ENCODE results near the gene WDFY4. TPM values are rescaled to one million over a fixed set of nuclear protein-coding genes. Genes with fewer than 3 reads are reported as not detected.
"Not testable (repeated sequence)": the region's sequence is repeated elsewhere in the genome, so short reads cannot be mapped to it uniquely, and the experiment has no call there.

The WDFY4 gene, protein sequence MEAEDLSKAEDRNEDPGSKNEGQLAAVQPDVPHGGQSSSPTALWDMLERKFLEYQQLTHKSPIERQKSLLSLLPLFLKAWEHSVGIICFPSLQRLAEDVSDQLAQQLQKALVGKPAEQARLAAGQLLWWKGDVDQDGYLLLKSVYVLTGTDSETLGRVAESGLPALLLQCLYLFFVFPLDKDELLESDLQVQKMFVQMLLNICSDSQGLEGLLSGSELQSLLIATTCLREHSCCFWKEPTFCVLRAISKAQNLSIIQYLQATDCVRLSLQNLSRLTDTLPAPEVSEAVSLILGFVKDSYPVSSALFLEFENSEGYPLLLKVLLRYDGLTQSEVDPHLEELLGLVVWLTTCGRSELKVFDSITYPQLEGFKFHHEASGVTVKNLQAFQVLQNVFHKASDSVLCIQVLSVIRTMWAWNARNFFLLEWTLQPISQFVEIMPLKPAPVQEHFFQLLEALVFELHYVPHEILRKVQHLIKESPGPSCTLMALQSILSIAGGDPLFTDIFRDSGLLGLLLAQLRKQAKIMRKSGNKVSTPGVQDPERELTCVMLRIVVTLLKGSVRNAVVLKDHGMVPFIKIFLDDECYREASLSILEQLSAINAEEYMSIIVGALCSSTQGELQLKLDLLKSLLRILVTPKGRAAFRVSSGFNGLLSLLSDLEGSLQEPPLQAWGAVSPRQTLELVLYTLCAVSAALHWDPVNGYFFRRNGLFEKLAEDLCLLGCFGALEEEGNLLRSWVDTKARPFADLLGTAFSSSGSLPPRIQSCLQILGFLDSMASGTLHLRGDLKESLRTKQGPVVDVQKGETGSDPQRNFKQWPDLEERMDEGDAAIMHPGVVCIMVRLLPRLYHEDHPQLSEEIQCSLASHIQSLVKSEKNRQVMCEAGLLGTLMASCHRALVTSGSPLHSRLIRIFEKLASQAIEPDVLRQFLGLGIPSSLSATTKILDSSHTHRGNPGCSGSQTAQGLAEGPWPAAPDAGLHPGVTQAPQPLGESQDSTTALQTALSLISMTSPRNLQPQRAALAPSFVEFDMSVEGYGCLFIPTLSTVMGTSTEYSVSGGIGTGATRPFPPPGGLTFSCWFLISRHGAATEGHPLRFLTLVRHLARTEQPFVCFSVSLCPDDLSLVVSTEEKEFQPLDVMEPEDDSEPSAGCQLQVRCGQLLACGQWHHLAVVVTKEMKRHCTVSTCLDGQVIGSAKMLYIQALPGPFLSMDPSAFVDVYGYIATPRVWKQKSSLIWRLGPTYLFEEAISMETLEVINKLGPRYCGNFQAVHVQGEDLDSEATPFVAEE (N-terminal part only)
- total RNA-seq: 0.41 and 1.1 TPM in 2 replicates

DNA sequence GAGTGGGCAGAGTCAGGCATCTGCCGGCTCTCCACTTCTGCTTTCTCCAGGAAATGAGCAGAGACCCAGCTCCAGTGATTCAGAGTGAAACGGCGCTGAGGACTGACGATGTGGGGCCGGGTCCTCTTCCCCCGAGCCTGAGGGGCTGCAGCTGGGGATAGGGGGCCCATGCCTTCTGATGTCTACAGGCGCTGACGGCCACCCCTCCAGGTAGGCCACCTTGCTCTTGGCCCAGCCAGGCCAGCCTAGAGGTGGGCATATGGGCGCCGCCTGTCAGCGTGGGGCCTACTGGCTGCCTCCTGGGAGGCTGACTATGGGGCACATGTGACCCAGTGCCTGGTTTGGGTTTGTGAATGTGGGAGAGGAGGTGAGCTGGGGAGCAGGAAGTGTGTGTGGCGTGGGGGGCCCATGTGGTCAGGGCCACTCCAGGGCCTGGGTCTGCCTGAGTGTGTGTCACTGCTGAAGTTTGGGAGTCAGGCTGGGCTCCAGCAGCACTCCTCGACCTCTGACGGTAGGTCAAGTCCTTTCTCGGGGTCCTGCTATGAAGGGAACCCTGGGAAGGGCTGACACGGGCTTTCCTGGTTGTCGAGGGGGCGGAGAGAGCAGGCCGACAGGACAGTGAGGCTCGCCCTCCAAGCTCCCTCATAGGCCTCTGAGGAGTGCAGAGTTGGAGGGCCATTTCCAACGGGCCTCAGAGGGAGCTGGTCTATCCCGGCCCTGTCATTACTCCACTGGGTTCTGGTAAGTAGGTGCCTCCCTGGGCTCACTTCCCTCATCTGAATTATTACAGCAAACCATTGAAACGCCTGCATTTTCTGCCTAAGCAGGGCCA, at the start of gene WDFY4:
Gene WDFY4, plus strand, starts transcription at position 82 of the 832 bp plus-strand sequence. CDS start 24,860 bp downstream, outside the sequence.
- DNase-seq (ENCODE audit: extremely low read depth, low read depth, low spot score): no peak

DNA sequence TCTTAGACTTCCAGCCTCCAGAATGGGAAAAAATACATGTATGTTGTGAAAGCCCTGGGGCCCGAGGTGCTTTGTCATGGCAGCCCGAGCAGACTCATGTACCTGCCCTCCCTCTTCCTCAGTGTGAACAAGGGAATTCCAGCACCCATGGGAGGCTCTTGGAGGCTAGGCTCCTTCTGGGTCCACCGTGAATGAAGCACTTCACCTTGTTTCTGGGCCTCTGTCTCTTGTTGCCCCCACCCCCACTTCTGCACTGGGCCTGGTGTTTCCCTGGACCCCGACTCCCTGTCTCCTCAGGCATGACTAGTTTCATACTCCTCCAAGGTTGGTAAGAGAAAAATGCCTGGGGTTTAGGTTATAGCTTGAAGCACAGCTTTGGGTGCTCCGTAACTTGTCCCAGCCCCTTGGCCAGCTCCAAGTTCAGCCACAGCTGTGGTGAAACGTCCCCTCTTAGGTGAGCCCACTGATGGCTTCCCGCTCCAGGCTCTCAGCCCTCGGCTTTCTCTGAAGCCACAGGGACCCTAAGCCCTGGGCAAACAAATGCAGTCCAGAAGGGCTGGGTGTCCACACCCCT, 49.6 kb upstream of the WDFY4 start:
- no peak for DNase-seq (ENCODE audit: extremely low read depth, low read depth, low spot score)

- no peak for DNase-seq (ENCODE audit: extremely low read depth, low read depth, low spot score)
Observed at GRCh38 chr10:48636231-48636630, 48.4 kb upstream of the WDFY4 start.

DNA sequence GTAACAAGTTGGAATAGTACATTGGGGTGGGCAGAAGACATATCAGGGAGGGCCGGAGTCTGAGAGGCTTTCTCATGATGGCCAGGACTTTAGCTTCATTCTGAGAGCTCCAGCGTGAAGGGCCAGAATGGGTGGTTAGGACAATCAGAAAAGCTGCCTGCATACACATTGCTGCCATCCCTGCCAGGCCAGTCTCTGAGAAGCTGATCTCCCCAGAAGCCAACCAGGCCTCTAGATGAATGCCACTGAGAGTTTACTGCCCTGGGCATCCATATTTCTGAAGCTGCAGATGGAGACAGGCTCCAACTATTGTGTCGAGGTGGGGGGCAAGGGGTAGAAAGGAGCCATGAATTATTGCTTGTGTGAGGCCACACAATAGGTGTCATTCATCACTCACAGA, 47.8 kb upstream of the WDFY4 start:
- DNase-seq (ENCODE audit: extremely low read depth, low read depth, low spot score): no peak

DNA sequence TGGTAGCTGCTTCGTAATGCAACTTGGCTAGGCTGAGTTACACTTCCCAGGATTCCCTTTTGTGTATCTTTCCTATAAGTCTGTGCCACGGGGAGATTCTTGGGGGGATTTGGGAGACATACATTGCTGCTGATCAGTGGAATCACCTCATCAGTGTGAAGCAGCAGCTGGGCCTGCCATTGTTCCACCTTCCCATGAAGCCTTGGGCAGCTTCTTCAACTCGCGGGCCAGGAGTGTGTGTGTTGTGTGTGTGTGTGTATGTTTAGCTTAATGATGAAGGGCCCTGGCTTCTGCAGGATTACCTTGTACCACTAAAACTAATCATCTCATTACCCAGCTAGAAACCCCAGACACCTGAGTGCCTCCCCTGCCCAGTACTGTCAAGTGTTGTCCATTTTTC, 46.5 kb upstream of the WDFY4 start:
- no peak for DNase-seq (ENCODE audit: extremely low read depth, low read depth, low spot score)

DNA sequence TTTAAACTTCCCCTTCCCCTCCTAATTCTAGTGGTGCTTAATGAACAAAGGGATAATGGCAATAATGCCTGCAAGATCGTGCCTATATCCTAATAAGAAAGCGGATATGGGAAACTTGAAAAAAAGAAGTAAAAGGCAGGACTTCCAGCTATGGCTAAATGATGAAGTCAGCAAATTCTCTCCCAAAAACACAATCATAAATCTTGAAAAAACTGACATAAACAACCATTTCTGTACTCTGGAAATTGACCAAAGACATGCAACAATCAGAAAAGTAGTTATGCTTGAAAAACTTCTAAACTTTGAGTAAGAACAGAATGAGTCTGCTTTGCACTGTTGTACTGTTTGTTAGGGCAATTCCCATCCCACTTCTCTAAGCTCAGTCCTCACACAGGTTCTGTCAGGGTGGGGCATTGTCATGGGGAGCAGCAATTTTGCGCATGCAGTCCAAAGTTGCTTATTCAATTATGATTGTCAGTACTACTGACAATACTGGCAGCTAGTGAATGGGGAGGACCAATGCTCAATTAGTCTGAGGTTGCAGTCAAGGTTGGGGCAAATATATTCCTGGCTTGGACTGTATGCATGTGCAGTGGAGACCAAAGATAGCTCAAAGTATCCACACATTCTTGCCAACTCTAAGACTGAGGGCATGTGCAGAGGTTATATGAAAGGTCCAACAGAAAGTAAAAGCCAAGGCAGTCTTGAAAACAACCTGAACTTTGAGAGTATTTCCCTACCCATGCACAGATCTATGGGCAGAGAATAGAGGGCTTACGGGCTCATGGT, 45.7 kb upstream of the WDFY4 start:
- DNase-seq (ENCODE audit: extremely low read depth, low read depth, low spot score): no peak

DNA sequence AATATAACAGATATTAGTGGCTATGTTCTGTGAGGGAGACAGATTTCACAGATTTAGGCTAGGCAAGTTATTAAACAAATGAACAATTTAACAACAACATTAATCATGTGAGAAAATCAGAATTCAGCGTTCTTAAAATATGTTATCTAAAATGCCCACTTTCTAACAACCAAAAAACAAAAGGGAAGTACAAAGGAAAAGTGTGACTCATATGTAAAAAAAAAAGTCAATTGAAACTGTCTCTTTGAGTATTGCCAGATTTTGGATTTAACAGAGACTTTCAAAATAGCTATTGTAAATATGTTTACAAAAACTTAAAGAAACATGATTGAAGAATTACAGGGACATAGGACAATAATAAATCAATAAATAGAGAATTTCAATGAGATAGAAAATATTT, 45.0 kb upstream of the WDFY4 start:
- DNase-seq (ENCODE audit: extremely low read depth, low read depth, low spot score): no peak

- DNase-seq (ENCODE audit: extremely low read depth, low read depth, low spot score): no peak
Observed at GRCh38 chr10:48640326-48640725, 44.3 kb upstream of the WDFY4 start.

GRCh38 chr10:48641099-48641690, 43.5 kb upstream of the WDFY4 start:
- not testable (repeated sequence) for DNase-seq (ENCODE audit: extremely low read depth, low read depth, low spot score)

DNA sequence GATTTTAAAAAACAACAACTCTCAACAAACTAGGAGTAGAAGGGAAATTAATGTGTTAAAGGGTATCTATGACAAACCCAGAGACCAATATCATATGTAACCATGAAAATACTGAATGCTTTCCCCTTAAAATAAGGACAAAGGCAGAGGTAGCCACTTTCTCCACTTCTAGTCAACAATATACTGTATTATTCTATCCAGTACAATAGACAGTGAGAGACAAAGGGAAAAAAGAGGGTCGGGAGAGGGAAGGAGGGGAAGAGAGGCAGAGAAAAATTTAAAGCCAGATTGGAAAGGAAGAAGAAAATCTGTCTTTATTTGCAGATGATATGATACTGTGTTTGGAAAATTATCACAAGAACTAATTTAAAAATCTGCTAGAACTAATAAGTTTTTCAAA, 39.1 kb upstream of the WDFY4 start:
- no peak for DNase-seq (ENCODE audit: extremely low read depth, low read depth, low spot score)

- not testable (repeated sequence) for DNase-seq (ENCODE audit: extremely low read depth, low read depth, low spot score)
Observed at GRCh38 chr10:48647073-48647472, 37.6 kb upstream of the WDFY4 start.

GRCh38 chr10:48648172-48648942, 36.3 kb upstream of the WDFY4 start:
- no peak for DNase-seq (ENCODE audit: extremely low read depth, low read depth, low spot score)

GRCh38 chr10:48649349-48649944, 35.2 kb upstream of the WDFY4 start:
- no peak for DNase-seq (ENCODE audit: extremely low read depth, low read depth, low spot score)

- no peak for DNase-seq (ENCODE audit: extremely low read depth, low read depth, low spot score)
Observed at GRCh38 chr10:48651293-48651692, 33.4 kb upstream of the WDFY4 start.

GRCh38 chr10:48651839-48652238, 32.8 kb upstream of the WDFY4 start:
- DNase-seq (ENCODE audit: extremely low read depth, low read depth, low spot score): no peak

- DNase-seq (ENCODE audit: extremely low read depth, low read depth, low spot score): no peak
Observed at GRCh38 chr10:48652344-48652743, 32.3 kb upstream of the WDFY4 start.

GRCh38 chr10:48653347-48653746, 31.3 kb upstream of the WDFY4 start:
- DNase-seq (ENCODE audit: extremely low read depth, low read depth, low spot score): no peak

Data from glomerular endothelial cell (primary cell).